Measurements from ENCODE around the gene TLE2.

Gene TLE2

DNA sequence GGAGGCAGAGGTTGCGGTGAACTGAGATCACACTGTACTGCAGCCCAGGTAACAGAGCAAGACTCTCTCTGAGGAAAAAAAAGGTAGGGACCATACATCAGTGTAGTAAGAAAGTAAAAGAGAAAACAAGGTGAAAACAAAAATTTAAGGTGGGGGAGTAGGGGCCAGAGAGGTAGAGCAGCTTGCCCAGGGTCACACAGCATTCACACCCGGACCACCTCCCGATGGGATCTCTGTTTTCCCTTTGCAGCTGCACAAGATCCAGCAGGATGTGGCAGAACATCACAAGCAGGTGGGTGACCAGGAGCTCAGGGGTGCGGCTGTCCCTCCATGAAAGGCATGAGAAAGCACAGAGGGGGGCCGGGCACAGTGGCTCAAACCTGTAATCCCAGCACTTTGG is 47.2 kb downstream of the TLE2 start:
- H3K4me1 ChIP-seq (ENCODE audit: low read length): peaks cover 6% of the 10 kb centered on the region; the same call in 1 of the 2 replicates
- no peak overlapping the region for H3K27ac ChIP-seq (ENCODE audit: low read length)
- no peak overlapping the region for H3K9ac ChIP-seq (ENCODE audit: low read length)
- no peaks in the 10 kb centered on the region for H4K20me1 ChIP-seq (ENCODE audit: insufficient read depth, low read length)
- no peaks in the 10 kb centered on the region for H3K79me2 ChIP-seq (ENCODE audit: low read length)
- H2AFZ ChIP-seq (ENCODE audit: low read depth, low read length): no peak overlapping the region
- no peaks in the 10 kb centered on the region for H3K9me3 ChIP-seq (ENCODE audit: insufficient read depth, low read length)
- no peak overlapping the region for H3K4me3 ChIP-seq (ENCODE audit: low read length)
- no peak overlapping the region for H3K4me2 ChIP-seq (ENCODE audit: low read length)
- H3K36me3 ChIP-seq (replicated peaks; ENCODE audit: low read depth, low read length): no peaks in the 10 kb centered on the region
- no peak for TF ChIP-seq EZH2phosphoT487 (IDR thresholded peaks at IDR 0.05; ENCODE audit: low read depth)
- TF ChIP-seq, protein P1, sequence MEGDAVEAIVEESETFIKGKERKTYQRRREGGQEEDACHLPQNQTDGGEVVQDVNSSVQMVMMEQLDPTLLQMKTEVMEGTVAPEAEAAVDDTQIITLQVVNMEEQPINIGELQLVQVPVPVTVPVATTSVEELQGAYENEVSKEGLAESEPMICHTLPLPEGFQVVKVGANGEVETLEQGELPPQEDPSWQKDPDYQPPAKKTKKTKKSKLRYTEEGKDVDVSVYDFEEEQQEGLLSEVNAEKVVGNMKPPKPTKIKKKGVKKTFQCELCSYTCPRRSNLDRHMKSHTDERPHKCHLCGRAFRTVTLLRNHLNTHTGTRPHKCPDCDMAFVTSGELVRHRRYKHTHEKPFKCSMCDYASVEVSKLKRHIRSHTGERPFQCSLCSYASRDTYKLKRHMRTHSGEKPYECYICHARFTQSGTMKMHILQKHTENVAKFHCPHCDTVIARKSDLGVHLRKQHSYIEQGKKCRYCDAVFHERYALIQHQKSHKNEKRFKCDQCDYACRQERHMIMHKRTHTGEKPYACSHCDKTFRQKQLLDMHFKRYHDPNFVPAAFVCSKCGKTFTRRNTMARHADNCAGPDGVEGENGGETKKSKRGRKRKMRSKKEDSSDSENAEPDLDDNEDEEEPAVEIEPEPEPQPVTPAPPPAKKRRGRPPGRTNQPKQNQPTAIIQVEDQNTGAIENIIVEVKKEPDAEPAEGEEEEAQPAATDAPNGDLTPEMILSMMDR (IDR thresholded peaks at IDR 0.05; ENCODE audit: low read depth, low read length): no peak
- H3K27me3 ChIP-seq (ENCODE audit: low read depth, low read length): no peaks in the 10 kb centered on the region

DNA sequence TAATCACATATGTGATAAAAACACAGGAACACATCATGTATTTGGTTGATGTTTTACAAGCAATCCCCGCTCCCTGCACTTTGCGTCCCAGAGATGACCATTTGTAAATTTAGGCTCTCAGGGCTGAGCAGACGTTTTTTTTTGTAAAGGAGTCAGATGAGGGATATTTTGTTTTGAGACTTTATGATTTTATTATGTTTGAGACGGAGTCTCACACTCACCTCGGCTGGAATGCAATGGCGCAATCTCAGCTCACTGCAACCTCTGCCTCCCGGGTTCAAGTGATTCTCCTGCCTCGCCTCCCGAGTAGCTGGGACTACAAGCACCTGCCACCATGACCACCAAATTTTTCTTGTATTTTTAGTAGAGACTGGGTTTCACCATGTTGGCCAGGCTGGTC is 50.3 kb downstream of the TLE2 start:
- Histone ChIP-seq H4K20me1 (ENCODE audit: insufficient read depth, low read length) (no peaks in the 10 kb centered on the region), H3K4me2 (ENCODE audit: low read length) (no peak overlapping the region)

DNA sequence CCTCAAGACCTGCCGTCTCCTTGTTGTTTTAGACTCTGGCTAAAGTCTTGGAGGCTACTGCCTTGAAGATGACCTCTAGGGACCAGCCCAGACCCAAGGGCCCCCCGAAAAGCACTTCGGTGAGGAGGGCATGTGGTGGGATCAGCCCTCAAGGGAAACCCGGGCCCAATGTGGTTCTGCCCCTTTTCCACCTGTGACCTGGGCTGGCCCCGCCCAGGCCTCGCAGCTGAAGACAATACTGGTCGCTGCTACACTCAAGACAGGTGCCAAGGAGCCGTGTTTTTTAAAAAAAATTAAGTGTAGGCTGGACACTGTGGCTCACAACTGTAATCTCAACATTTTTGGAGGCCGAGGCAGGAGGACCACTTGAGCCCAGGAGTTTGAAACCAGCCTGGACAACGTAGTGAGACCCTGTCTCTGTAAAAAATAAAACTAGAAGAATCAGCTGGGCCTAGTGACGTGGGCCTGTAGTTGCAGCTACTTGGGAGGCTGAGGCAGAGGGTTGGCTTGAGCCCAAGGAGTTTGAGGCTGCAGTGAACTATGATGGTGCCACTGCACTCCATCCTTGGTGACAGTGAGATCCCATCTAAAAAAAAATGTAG is 50.8 kb downstream of the TLE2 start:
- peak overlapping the region; percentile 47; the same call in 1 of the 2 replicates for H3K9ac ChIP-seq (ENCODE audit: low read length)
- peaks cover 12% of the 10 kb centered on the region for H3K4me1 ChIP-seq (ENCODE audit: low read length)
- no peak overlapping the region for H3K27ac ChIP-seq (ENCODE audit: low read length)
- H3K4me3 ChIP-seq (ENCODE audit: low read length): peak overlapping the region; percentile 78
- H3K4me2 ChIP-seq (ENCODE audit: low read length): peak overlapping the region; percentile 83
- no peaks in the 10 kb centered on the region for H3K36me3 ChIP-seq (replicated peaks; ENCODE audit: low read depth, low read length)
- H3K79me2 ChIP-seq (ENCODE audit: low read length): no peaks in the 10 kb centered on the region
- no peaks in the 10 kb centered on the region for H3K9me3 ChIP-seq (ENCODE audit: insufficient read depth, low read length)
- H4K20me1 ChIP-seq (ENCODE audit: insufficient read depth, low read length): no peaks in the 10 kb centered on the region
- H3K27me3 ChIP-seq (ENCODE audit: low read depth, low read length): no peaks in the 10 kb centered on the region
- no peak for TF ChIP-seq EZH2phosphoT487 (IDR thresholded peaks at IDR 0.05; ENCODE audit: low read depth)
- TF ChIP-seq, protein P1 (IDR thresholded peaks at IDR 0.05; ENCODE audit: low read depth, low read length): no peak
- H2AFZ ChIP-seq (ENCODE audit: low read depth, low read length): no peak overlapping the region

More for the DNA sequence above, 50.3 kb downstream of the TLE2 start:
- Histone ChIP-seq H3K9ac (ENCODE audit: low read length) (no peak overlapping the region), H3K4me1 (ENCODE audit: low read length) (peaks cover 12% of the 10 kb centered on the region), H3K9me3 (ENCODE audit: insufficient read depth, low read length) (no peaks in the 10 kb centered on the region), H3K36me3 (replicated peaks; ENCODE audit: low read depth, low read length) (no peaks in the 10 kb centered on the region), H3K27ac (ENCODE audit: low read length) (no peak overlapping the region), H2AFZ (ENCODE audit: low read depth, low read length) (no peak overlapping the region), H3K4me3 (ENCODE audit: low read length) (no peak overlapping the region), H3K79me2 (ENCODE audit: low read length) (no peaks in the 10 kb centered on the region), H3K27me3 (ENCODE audit: low read depth, low read length) (no peaks in the 10 kb centered on the region)
- TF ChIP-seq EZH2phosphoT487 (IDR thresholded peaks at IDR 0.05; ENCODE audit: low read depth): no peak

DNA sequence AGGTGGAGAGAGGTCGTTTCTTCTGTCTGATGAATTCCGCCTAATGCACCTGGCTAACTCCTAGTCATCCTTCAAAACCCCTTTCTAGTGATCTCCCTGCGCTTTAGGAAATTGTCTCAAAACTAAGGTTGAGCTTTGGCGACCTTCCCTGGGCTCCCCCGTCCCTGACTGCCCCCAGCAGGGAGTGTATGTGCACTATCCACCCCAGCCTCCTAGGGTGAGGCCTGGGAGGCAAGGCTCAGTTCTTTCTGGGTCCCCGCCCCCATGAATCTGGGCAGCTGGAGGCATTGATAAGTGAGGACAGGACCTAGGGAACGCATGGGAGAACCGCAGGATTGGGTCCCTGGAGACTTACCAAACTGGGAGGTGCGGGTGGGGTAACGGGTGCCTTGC is 51.3 kb downstream of the TLE2 start:
- peak overlapping the region; percentile 78 for H3K4me3 ChIP-seq (ENCODE audit: low read length)
- H2AFZ ChIP-seq (ENCODE audit: low read depth, low read length): peak overlapping the region; percentile 68; the same call in 1 of the 2 replicates

More for the DNA sequence above, 51.3 kb downstream of the TLE2 start:
- Histone ChIP-seq H3K4me1 (ENCODE audit: low read length) (peaks cover 12% of the 10 kb centered on the region), H3K79me2 (ENCODE audit: low read length) (no peaks in the 10 kb centered on the region), H3K27ac (ENCODE audit: low read length) (no peak overlapping the region), H3K36me3 (replicated peaks; ENCODE audit: low read depth, low read length) (no peaks in the 10 kb centered on the region), H3K9ac (ENCODE audit: low read length) (peak overlapping the region; percentile 47), H3K4me2 (ENCODE audit: low read length) (peak overlapping the region; percentile 83), H3K27me3 (ENCODE audit: low read depth, low read length) (no peaks in the 10 kb centered on the region), H4K20me1 (ENCODE audit: insufficient read depth, low read length) (no peaks in the 10 kb centered on the region), H3K9me3 (ENCODE audit: insufficient read depth, low read length) (no peaks in the 10 kb centered on the region)
- TF ChIP-seq, protein P1 (IDR thresholded peaks at IDR 0.05; ENCODE audit: low read depth, low read length): 0 out of 2 replicates have a peak, but pooled peaks have one; percentile 17
- TF ChIP-seq EZH2phosphoT487 (IDR thresholded peaks at IDR 0.05; ENCODE audit: low read depth): no peak

Measured in OCI-LY3 (cell line).